Kidney tubule cell (primary cell): Measurements from ENCODE around the gene CLIP1.

Experiments
- DNase-seq: peaks from one replicate; pipeline ENCODE4 v3.0.0-alpha.2; 2018; ENCODE audit warnings: low spot score

CLIP1 gene

GRCh38 chr12:122245553-122245952 is 176.9 kb downstream of the CLIP1 start:
- DNase-seq: no peak

GRCh38 chr12:122244565-122245371 is 177.7 kb downstream of the CLIP1 start:
- no peak for DNase-seq

- no peak for DNase-seq
These were observed 178.5 kb downstream of the CLIP1 start for GRCh38 chr12:122243965-122244364.

- no peak for DNase-seq
These were observed 183.6 kb downstream of the CLIP1 start for GRCh38 chr12:122238861-122239260.

- no peak for DNase-seq
These were observed 186.7 kb downstream of the CLIP1 start for GRCh38 chr12:122235741-122236140.

DNA sequence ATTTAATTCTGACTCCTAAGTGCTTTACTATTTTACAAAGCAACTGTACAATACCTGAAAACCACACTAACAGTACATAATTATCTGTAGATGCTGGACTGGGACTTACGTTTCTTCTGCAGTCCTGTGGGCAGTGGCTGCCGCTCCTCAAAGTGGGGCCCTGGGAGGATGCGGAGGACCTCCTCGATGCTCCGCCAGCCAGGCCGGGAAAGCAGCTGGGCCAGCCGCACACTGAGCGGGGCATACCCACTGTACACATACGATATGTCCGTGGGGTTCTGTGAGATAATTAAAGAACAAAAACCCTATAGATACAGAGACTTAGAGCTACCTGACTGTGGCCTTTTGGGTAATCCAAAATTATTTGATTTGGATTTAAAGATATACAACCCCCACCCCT is 189.8 kb downstream of the CLIP1 start:
- DNase-seq: no peak

- no peak for DNase-seq
These were observed 191.7 kb downstream of the CLIP1 start for GRCh38 chr12:122230798-122231197.

- no peak for DNase-seq
These were observed 194.4 kb downstream of the CLIP1 start for GRCh38 chr12:122228092-122228491.

GRCh38 chr12:122227341-122227740 is 195.1 kb downstream of the CLIP1 start:
- DNase-seq: no peak

- DNase-seq: no peak
These were observed 195.9 kb downstream of the CLIP1 start for GRCh38 chr12:122226366-122227125.

DNA sequence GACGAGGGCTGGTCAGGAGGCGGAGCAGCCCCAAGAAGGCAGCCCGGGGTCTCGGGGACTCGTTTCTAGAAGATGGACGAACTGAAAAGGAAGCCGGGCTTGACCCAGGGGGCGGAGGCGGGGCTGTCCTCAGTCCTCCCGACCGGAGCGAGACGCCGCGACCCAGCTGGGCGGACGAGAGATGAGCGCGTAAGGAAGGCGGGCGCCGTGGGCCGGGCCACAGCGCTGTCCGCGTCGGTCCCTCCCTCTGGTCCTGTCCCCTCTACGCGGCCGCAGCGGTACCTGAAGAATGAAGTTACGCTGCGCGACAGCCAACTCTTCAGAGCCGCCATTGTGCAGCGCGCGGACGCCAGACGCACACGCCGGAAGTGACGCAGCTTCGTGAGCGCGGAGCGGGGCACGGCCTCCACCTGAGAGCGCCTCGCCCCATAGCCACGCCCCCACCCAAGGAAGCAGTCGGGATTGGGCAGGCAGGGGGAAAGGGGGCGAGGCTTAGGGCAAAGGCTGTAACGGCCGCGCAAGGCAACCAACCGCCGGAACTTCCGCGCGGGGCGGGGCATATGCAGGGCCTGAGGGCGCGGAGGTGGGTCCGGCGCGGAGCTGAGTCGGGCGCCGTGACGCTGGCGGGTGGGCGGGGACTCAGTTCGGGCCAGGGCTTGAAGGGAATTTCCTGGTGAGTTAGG is 196.6 kb downstream of the CLIP1 start, which contains the start of gene DIABLO:
DIABLO (minus strand) TSS at position 370 of the 683 bp plus-strand sequence; CDS start at position 332, 38 bp downstream.
- peak; percentile 100 for DNase-seq
